CD4-positive, CD25-positive, alpha-beta regulatory T cell (primary cell): ENCODE data around the gene VTI1A. TPM values are rescaled to one million over a fixed set of nuclear protein-coding genes. Genes with fewer than 3 reads are reported as not detected.
A peak's percentile ranks its signal among the peaks of the same experiment; 100 is the strongest.

ENCODE experiments used
- ATAC-seq, 2 donors: fragments of 150-1000 bp; cut with Tn5 transposase; one replicate each; pipeline ENCODE4 v1.10.0; 2021; ENCODE audit warnings: low read depth in 2 of 2, moderate number of reproducible peaks in 2 of 2, moderate library complexity in 1 of 2
- DNase-seq, 3 donors: peaks; one replicate each; pipeline versions ENCODE4 v3.0.0 to v3.0.0-alpha.2; 2012 to 2022; ENCODE audit warnings: mixed read lengths in 1 of 3
- H3K27ac ChIP-seq: one replicate; pipeline ENCODE4 v1.7.0; 2013; ENCODE audit warnings: mild to moderate bottlenecking, low read length; ENCODE audit not compliant: insufficient read depth, poor library complexity, severe bottlenecking
- H3K27me3 ChIP-seq: one replicate; pipeline ENCODE4 v1.7.0; 2013; ENCODE audit warnings: low read length; ENCODE audit not compliant: control insufficient read depth, insufficient read depth
- H3K36me3 ChIP-seq: one replicate; pipeline ENCODE4 v1.7.0; 2013; ENCODE audit warnings: mild to moderate bottlenecking, low read length, moderate library complexity; ENCODE audit not compliant: control insufficient read depth, insufficient read depth
- H3K4me1 ChIP-seq: 2 replicates; pipeline ENCODE4 v1.7.0; 2013; ENCODE audit warnings: mild to moderate bottlenecking, low read length; ENCODE audit not compliant: insufficient read depth, control insufficient read depth, poor library complexity, severe bottlenecking
- H3K4me3 ChIP-seq: one replicate; pipeline ENCODE4 v1.7.0; 2013; ENCODE audit warnings: low read depth, mild to moderate bottlenecking, low read length, moderate library complexity
- H3K9me3 ChIP-seq, 2 experiments: 1 replicate in 1 of 2; 2 replicates in 1 of 2; pipeline ENCODE4 v1.7.0; 2013; ENCODE audit warnings: low read length in 2 of 2, mild to moderate bottlenecking in 1 of 2, moderate library complexity in 1 of 2; ENCODE audit not compliant: control insufficient read depth in 2 of 2
- H3K27ac Mint-ChIP-seq, 3 donors: one replicate each; pipeline ENCODE4 v1.8.0; 2020 to 2022; ENCODE audit warnings: mild to moderate bottlenecking in 3 of 3, mixed read lengths in 3 of 3, moderate library complexity in 2 of 3
- H3K27me3 Mint-ChIP-seq: one replicate; pipeline ENCODE4 v1.8.0; 2022; ENCODE audit warnings: mild to moderate bottlenecking, mixed read lengths
- H3K36me3 Mint-ChIP-seq: one replicate; pipeline ENCODE4 v1.8.0; 2020; ENCODE audit warnings: mixed read lengths
- H3K4me1 Mint-ChIP-seq, 4 donors: one replicate each; pipeline ENCODE4 v1.8.0; 2020 to 2022; ENCODE audit warnings: mixed read lengths in 4 of 4, mild to moderate bottlenecking in 1 of 4
- H3K4me3 Mint-ChIP-seq, 4 donors: one replicate each; pipeline ENCODE4 v1.8.0; 2020 to 2022; ENCODE audit warnings: mild to moderate bottlenecking in 4 of 4, mixed read lengths in 4 of 4, moderate library complexity in 3 of 4
- H3K9me3 Mint-ChIP-seq, 7 donors: one replicate each; pipeline ENCODE4 v1.8.0; 2020 to 2022; ENCODE audit warnings: mixed read lengths in 7 of 7, mild to moderate bottlenecking in 3 of 7, moderate library complexity in 2 of 7
- polyA plus RNA-seq, 4 donors: library from polyadenylated mRNA; unstranded; fragments of 300-500 nt; fragmentation: Illumina TruSeq; gene quantifications; one replicate each; pipeline ENCODE4 v1.2.3, GENCODE V29; 2021
- total RNA-seq: library from RNA; stranded (reverse); gene quantifications from one replicate; pipeline ENCODE4 v1.2.3, GENCODE V29; 2022

Gene VTI1A
- total and polyA plus RNA-seq, 5 donors from 2014 or later = 25.5 to 77.7 (median 35.1) TPM

DNA sequence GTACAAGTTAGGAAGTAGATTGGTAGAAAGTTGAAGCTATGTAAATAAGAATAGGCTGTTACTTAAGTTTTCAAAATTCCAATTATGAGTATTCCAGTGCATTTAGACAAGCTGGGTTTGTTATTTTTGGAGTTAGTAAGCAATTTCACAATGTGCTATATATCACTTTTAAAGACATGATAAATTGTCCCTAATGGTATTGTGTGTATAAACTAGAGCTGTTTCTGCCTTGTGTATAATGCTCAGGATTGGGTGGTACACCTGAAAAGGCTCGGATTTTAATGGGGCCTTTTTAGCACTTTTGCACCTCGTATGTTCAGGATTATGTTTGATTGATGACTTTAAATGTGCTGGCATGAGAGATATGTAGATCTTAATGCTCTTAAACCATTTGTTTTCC is 175.8 kb downstream of the VTI1A start:
- Mint-ChIP-seq H3K9me3 (no peaks in the 10 kb centered on the region), H3K27ac (no peak overlapping the region), H3K36me3 (peaks cover 20% of the 10 kb centered on the region), H3K4me3 (no peak overlapping the region), H3K27me3 (no peaks in the 10 kb centered on the region), H3K4me1 (peaks cover 0 to 11% (median 2%) of the 10 kb centered on the region in 4 donors)
- no peak overlapping the region for H3K4me3 ChIP-seq
- peaks cover 2% of the 10 kb centered on the region for H3K36me3 ChIP-seq
- no peak overlapping the region for H3K27ac ChIP-seq
- H3K27me3 ChIP-seq = no peaks in the 10 kb centered on the region
- no peaks in the 10 kb centered on the region for H3K4me1 ChIP-seq
- H3K9me3 ChIP-seq = no peaks in the 10 kb centered on the region
- ATAC-seq (no peak), DNase-seq (no peak)

DNA sequence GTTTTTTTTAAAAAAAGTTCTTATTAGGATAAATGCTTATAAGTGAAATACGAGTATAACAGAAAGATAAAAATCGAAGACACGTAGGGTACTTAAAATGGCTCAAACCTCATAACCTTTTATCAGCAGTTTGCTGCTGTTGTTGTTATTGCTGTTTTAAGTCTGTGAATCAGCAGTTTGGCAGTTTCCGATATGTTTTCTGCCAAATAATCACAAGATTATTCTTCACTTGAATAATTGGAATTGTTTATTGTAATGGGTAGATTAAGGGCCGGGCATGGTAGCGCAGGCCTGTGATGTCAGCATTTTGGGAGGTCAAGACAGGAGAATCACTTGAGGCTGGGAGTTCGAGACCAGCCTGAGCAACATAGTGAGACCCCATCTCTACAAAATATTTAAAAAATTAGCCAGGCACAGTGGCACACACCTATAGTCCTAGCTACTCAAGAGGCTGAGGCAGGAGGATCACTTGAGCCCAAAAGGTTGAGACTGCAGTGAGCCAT is 177.6 kb downstream of the VTI1A start:
- H3K27me3 ChIP-seq = no peaks in the 10 kb centered on the region
- no peaks in the 10 kb centered on the region for H3K4me1 ChIP-seq
- no peak overlapping the region for H3K27ac ChIP-seq
- DNase-seq (no peak), ATAC-seq (no peak)
- H3K36me3 ChIP-seq = no peaks in the 10 kb centered on the region
- H3K4me1 Mint-ChIP-seq = peaks cover 0 to 11% (median 2%) of the 10 kb centered on the region in 4 donors
- no peaks in the 10 kb centered on the region for H3K27me3 Mint-ChIP-seq
- peaks cover 14% of the 10 kb centered on the region for H3K36me3 Mint-ChIP-seq
- no peak overlapping the region for H3K4me3 Mint-ChIP-seq
- no peaks in the 10 kb centered on the region for H3K9me3 Mint-ChIP-seq
- H3K9me3 ChIP-seq = no peaks in the 10 kb centered on the region
- no peak overlapping the region for H3K4me3 ChIP-seq
- no peak overlapping the region for H3K27ac Mint-ChIP-seq

DNA sequence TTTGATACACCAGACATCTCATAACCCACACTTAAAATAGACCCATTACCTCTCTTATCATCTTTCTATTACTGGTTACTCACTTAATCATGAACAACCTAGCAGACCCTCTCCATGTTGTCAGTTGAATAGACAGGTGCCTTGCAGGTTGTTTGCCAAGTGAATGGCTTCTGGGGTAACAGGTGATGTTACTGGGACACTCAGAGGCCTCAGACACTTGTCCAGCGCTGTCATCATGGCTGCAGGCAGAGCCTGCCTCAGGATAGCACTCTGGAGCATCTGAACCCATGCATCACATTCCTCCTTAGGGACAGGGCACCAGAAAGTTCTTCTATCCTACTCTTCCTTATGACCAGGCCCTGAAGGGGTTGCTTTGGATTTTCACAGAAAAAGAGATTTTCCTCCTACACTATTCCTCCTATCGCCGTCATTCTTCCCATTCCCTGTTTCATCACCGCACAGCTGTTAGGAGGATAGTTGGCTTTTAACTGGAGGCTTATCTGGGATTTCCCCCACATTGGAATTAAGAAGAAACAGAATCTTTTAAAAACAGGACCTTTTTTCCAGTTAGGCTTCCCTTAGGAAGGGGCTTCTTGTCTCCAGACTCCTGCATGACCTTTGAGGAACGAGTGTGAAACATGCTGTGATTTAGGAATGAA is 182.1 kb downstream of the VTI1A start:
- no peaks in the 10 kb centered on the region for H3K27me3 Mint-ChIP-seq
- H3K4me1 Mint-ChIP-seq = peaks cover 0 to 5% (median 1%) of the 10 kb centered on the region in 4 donors
- H3K9me3 ChIP-seq = no peaks in the 10 kb centered on the region
- no peaks in the 10 kb centered on the region for H3K9me3 Mint-ChIP-seq
- H3K36me3 ChIP-seq = no peaks in the 10 kb centered on the region
- H3K27ac ChIP-seq = no peak overlapping the region
- H3K4me3 Mint-ChIP-seq = no peak overlapping the region
- H3K4me3 ChIP-seq = no peak overlapping the region
- H3K27ac Mint-ChIP-seq = no peak overlapping the region
- H3K36me3 Mint-ChIP-seq = peaks cover 6% of the 10 kb centered on the region
- ATAC-seq (no peak), DNase-seq (no peak)
- H3K27me3 ChIP-seq = no peaks in the 10 kb centered on the region
- no peaks in the 10 kb centered on the region for H3K4me1 ChIP-seq

DNA sequence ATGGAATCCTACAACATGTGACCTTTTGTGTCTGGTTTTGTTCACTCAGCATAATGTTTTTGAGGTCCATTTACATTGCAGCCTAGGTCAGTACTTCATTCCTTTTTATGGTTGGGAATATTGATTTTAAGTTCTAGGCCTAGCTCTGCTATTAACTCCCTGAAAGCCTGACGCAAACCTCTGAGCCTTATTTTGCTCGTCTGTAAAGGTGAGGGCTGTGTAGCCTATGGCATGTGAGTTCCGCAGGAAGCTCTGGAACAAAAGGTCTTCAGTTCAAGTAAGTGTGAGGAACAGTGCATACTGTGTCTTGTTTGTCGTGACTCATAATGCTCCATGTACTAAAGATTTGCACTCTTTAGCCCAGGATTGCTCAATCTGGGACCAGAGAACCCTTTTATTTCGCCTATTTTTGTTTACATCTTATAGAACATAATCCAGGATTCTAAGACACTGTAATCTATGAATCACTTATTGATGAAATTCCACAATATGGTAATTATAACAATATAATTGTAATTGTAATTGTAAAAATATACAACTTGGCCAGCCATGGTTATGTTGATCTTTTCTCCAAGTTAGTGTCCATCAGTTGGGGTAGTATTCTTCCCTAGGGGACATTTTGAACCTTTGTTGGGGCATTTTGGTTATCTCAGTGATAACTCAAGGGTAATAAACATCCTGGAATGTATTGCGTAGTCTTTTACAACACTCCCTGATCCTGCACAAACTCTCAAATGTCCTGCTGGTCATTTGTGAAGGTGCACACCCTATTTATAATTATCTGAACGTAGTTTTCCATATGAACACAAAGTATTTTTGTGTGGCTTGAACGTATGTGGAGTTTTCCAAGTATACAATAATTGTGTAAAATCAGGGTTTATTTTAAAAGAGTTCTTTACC is 184.7 kb downstream of the VTI1A start:
- Histone ChIP-seq H3K9me3 (no peaks in the 10 kb centered on the region), H3K27ac (no peak overlapping the region), H3K27me3 (no peaks in the 10 kb centered on the region), H3K4me1 (no peaks in the 10 kb centered on the region), H3K4me3 (no peak overlapping the region), H3K36me3 (no peaks in the 10 kb centered on the region)
- no peaks in the 10 kb centered on the region for H3K27me3 Mint-ChIP-seq
- no peak overlapping the region for H3K27ac Mint-ChIP-seq
- ATAC-seq (no peak), DNase-seq (no peak)
- H3K4me1 Mint-ChIP-seq = peaks cover 0 to 4% (median 1%) of the 10 kb centered on the region in 4 donors
- no peaks in the 10 kb centered on the region for H3K9me3 Mint-ChIP-seq
- H3K36me3 Mint-ChIP-seq = peaks cover 3% of the 10 kb centered on the region
- no peak overlapping the region for H3K4me3 Mint-ChIP-seq

DNA sequence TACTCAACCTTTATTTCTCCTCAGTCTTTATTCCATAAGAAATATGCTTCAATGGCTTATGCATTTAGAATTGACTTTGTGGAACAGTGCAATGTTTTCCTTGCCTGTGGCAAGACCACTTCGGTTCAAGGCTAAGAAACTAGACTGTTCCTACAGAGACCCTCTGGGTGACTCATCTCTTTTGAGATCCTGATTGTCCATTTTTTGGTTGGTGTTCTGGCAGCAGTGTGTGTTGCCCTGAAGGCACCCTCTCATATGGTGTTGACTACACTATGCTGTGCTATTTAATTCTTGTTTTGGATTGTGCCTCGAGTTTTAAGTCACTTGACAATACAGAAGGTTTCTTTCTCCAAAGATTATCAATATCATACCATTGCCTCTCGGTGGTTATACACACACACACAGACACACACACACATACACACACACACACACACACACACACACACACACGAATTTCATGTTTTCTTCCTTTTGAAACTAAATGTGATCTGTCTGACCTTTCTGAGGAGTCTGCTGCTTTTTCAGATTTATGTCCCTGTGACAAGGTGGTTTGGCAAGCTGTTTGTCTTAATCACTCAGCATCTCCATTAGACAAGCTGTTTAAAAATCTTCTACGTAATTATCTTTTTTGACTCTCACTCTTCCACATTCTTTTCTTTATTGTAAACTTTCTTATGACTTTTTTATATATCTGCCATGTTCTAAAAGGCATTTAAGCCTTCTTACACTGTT is 187.2 kb downstream of the VTI1A start:
- H3K9me3 Mint-ChIP-seq = no peaks in the 10 kb centered on the region
- no peak for ATAC-seq
- no peaks in the 10 kb centered on the region for H3K9me3 ChIP-seq
- H3K27ac ChIP-seq = no peak overlapping the region
- no peak overlapping the region for H3K4me3 ChIP-seq
- no peaks in the 10 kb centered on the region for H3K27me3 Mint-ChIP-seq
- H3K4me1 ChIP-seq = no peaks in the 10 kb centered on the region
- H3K36me3 ChIP-seq = no peaks in the 10 kb centered on the region
- DNase-seq = no peak
- H3K27me3 ChIP-seq = no peaks in the 10 kb centered on the region
- no peak overlapping the region for H3K4me3 Mint-ChIP-seq
- no peak overlapping the region for H3K27ac Mint-ChIP-seq
- H3K4me1 Mint-ChIP-seq = peaks cover 0 to 9% (median 1%) of the 10 kb centered on the region in 4 donors
- H3K36me3 Mint-ChIP-seq = peaks cover 3% of the 10 kb centered on the region

DNA sequence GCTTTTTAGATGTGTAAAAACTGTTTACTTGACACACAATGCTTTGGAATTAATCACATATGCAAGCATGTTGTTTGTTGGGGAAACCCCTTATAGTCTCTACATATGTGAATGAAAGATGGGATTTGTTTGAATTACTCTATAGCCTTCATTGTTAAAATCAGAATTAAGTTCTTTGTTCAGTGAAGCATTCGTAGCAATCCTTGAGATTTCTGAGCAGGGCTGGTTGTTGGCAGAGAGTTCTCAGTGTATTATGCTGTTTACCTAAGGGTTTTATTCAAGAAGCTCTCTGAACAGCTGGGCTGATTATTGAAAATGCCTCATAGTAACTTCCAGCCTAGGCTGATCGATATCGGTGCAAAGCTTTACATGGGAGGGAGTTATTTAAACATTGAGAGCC is 190.9 kb downstream of the VTI1A start:
- no peaks in the 10 kb centered on the region for H3K9me3 ChIP-seq
- no peaks in the 10 kb centered on the region for H3K36me3 ChIP-seq
- Mint-ChIP-seq H3K4me3 (no peak overlapping the region), H3K27ac (peak overlapping the region in 1 of 3 donors; percentile 76), H3K36me3 (no peaks in the 10 kb centered on the region), H3K9me3 (no peaks in the 10 kb centered on the region), H3K4me1 (peaks cover 0 to 9% (median under 1%) of the 10 kb centered on the region in 4 donors), H3K27me3 (no peaks in the 10 kb centered on the region)
- no peak for ATAC-seq
- DNase-seq = no peak
- H3K4me3 ChIP-seq = no peak overlapping the region
- H3K27ac ChIP-seq = no peak overlapping the region
- H3K4me1 ChIP-seq = no peaks in the 10 kb centered on the region
- H3K27me3 ChIP-seq = no peaks in the 10 kb centered on the region

DNA sequence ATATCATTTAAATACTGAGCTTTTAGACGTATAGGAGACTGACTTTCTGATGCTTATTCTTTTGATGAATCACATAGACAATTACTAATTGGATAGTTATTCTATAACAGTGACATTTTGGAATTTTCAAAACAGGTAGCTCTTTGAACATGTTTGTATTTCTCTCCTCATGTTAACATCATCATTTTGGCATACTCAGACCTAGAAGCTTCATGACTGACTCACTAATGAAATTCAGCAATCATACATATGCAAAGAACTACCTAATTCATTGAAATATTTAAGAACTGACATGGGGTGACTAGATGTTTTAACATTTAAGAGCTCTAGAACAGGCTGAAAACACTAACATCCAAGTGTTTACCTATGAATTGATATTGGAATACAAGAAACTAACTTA is 192.3 kb downstream of the VTI1A start:
- Histone ChIP-seq H3K4me1 (no peaks in the 10 kb centered on the region), H3K27ac (no peak overlapping the region), H3K9me3 (no peaks in the 10 kb centered on the region), H3K36me3 (no peaks in the 10 kb centered on the region), H3K27me3 (no peaks in the 10 kb centered on the region), H3K4me3 (no peak overlapping the region)
- no peak for ATAC-seq
- no peak for DNase-seq
- H3K27me3 Mint-ChIP-seq = no peaks in the 10 kb centered on the region
- no peak overlapping the region for H3K4me3 Mint-ChIP-seq
- H3K27ac Mint-ChIP-seq = no peak overlapping the region
- peaks cover 0 to 9% (median 0%) of the 10 kb centered on the region in 4 donors for H3K4me1 Mint-ChIP-seq
- H3K36me3 Mint-ChIP-seq = no peaks in the 10 kb centered on the region
- no peaks in the 10 kb centered on the region for H3K9me3 Mint-ChIP-seq
